ENCODE measurements around the gene C4BPB. TPM values are rescaled to one million over a fixed set of nuclear protein-coding genes. Genes with fewer than 3 reads are reported as not detected.

Gene C4BPB
- total RNA-seq, 1 experiment from 2014 or later, result not detected

- H3K9me3 Mint-ChIP-seq (ENCODE audit: unreplicated experiment), result no peaks in the 10 kb centered on the region
- H3K27me3 Mint-ChIP-seq (ENCODE audit: insufficient read depth, unreplicated experiment), result peaks cover 21% of the 10 kb centered on the region
- H3K4me3 Mint-ChIP-seq (ENCODE audit: unreplicated experiment), result no peak overlapping the region
- H3K4me1 Mint-ChIP-seq (ENCODE audit: insufficient read depth, unreplicated experiment), result peaks cover 12% of the 10 kb centered on the region
- no TSS peak for BruUV-seq (replicated peaks)
- DNase-seq (ENCODE audit: unreplicated experiment), result no peak
- POLR2A ChIA-PET, result interaction anchor here (0.6 to 4.3 kb wide), 15 partner anchors 11 to 418 kb away, joined by 3 to 23 read pairs (median 3); partner anchors contain the start of genes C1orf116, PFKFB2 and YOD1
- no peak overlapping the region for H3K27ac Mint-ChIP-seq (ENCODE audit: low read depth, unreplicated experiment)
- CTCF ChIA-PET, result interaction anchor here (0.5 to 12.6 kb wide), 17 partner anchors 10 to 1840 kb away, joined by 3 to 221 read pairs (median 4); partner anchors contain the start of genes PFKFB2 and YOD1
- intact Hi-C loops (cut with micrococcal nuclease), result loop anchor here (2.0 to 10.0 kb wide), 6 partner anchors 185 to 605 kb away; partner anchors contain the start of genes CD55, DYRK3 and IKBKE
- no peaks in the 10 kb centered on the region for H3K36me3 Mint-ChIP-seq (ENCODE audit: insufficient read depth, unreplicated experiment)
- TF ChIP-seq CTCF (IDR thresholded peaks at IDR 0.05; ENCODE audit: unreplicated experiment), result no peak
Observed at GRCh38 chr1:207079706-207080241, 8.9 kb upstream of the C4BPB start.

- Mint-ChIP-seq H3K4me1 (ENCODE audit: insufficient read depth, unreplicated experiment) (peaks cover 12% of the 10 kb centered on the region), H3K9me3 (ENCODE audit: unreplicated experiment) (no peaks in the 10 kb centered on the region), H3K27ac (ENCODE audit: low read depth, unreplicated experiment) (no peak overlapping the region), H3K4me3 (ENCODE audit: unreplicated experiment) (no peak overlapping the region), H3K36me3 (ENCODE audit: insufficient read depth, unreplicated experiment) (no peaks in the 10 kb centered on the region), H3K27me3 (ENCODE audit: insufficient read depth, unreplicated experiment) (peaks cover 21% of the 10 kb centered on the region)
- ChIA-PET CTCF (interaction anchor here (0.6 to 12.6 kb wide), 10 partner anchors 14 to 420 kb away, joined by 3 to 221 read pairs (median 6); no protein-coding TSS in a partner anchor), POLR2A (interaction anchor here (1.1 to 4.3 kb wide), 4 partner anchors 28 to 324 kb away, joined by 3 to 23 read pairs (median 14); partner anchors contain the start of genes C1orf116, PFKFB2 and YOD1)
- intact Hi-C loops (cut with micrococcal nuclease), result loop anchor here (2.0 to 10.0 kb wide), 3 partner anchors 184 to 594 kb away; partner anchors contain the start of gene CD55
- TF ChIP-seq CTCF (IDR thresholded peaks at IDR 0.05; ENCODE audit: unreplicated experiment), result no peak
- no peak for DNase-seq (ENCODE audit: unreplicated experiment)
- no TSS peak for BruUV-seq (replicated peaks)
Observed at GRCh38 chr1:207081088-207081487, 7.6 kb upstream of the C4BPB start.

- Mint-ChIP-seq H3K36me3 (ENCODE audit: insufficient read depth, unreplicated experiment) (no peaks in the 10 kb centered on the region), H3K4me1 (ENCODE audit: insufficient read depth, unreplicated experiment) (peaks cover 8% of the 10 kb centered on the region), H3K9me3 (ENCODE audit: unreplicated experiment) (no peaks in the 10 kb centered on the region), H3K27me3 (ENCODE audit: insufficient read depth, unreplicated experiment) (peaks cover 21% of the 10 kb centered on the region), H3K4me3 (ENCODE audit: unreplicated experiment) (no peak overlapping the region), H3K27ac (ENCODE audit: low read depth, unreplicated experiment) (no peak overlapping the region)
- ChIA-PET POLR2A (interaction anchor here (1.1 to 4.3 kb wide), 2 partner anchors 31 to 323 kb away, joined by 3 to 23 read pairs; partner anchors contain the start of gene YOD1), CTCF (interaction anchor here (0.7 to 12.6 kb wide), 8 partner anchors 14 to 419 kb away, joined by 3 to 221 read pairs (median 12); partner anchors contain the start of gene YOD1)
- no peak for DNase-seq (ENCODE audit: unreplicated experiment)
- BruUV-seq (replicated peaks), result no TSS peak
- intact Hi-C loops (cut with micrococcal nuclease), result loop anchor here (2.0 to 10.0 kb wide), 3 partner anchors 183 to 593 kb away; partner anchors contain the start of gene CD55
- no peak for TF ChIP-seq CTCF (IDR thresholded peaks at IDR 0.05; ENCODE audit: unreplicated experiment)
Observed at GRCh38 chr1:207081806-207082205, 6.9 kb upstream of the C4BPB start.

GRCh38 chr1:207084232-207084631, 4.4 kb upstream of the C4BPB start:
- no peak overlapping the region for H3K27ac Mint-ChIP-seq (ENCODE audit: low read depth, unreplicated experiment)
- H3K27me3 Mint-ChIP-seq (ENCODE audit: insufficient read depth, unreplicated experiment), result peaks cover 21% of the 10 kb centered on the region
- BruUV-seq (replicated peaks), result no TSS peak
- no peaks in the 10 kb centered on the region for H3K36me3 Mint-ChIP-seq (ENCODE audit: insufficient read depth, unreplicated experiment)
- no peak for TF ChIP-seq CTCF (IDR thresholded peaks at IDR 0.05; ENCODE audit: unreplicated experiment)
- intact Hi-C loops (cut with micrococcal nuclease), result loop anchor here (1.0 to 10.0 kb wide), 5 partner anchors 97 to 591 kb away; no protein-coding TSS in a partner anchor
- POLR2A ChIA-PET, result interaction anchor here (0.6 to 4.6 kb wide), 9 partner anchors 11 to 322 kb away, joined by 3 to 22 read pairs (median 4); partner anchors contain the start of genes CD55 and PFKFB2
- no peak overlapping the region for H3K4me3 Mint-ChIP-seq (ENCODE audit: unreplicated experiment)
- H3K4me1 Mint-ChIP-seq (ENCODE audit: insufficient read depth, unreplicated experiment), result peaks cover 6% of the 10 kb centered on the region
- no peaks in the 10 kb centered on the region for H3K9me3 Mint-ChIP-seq (ENCODE audit: unreplicated experiment)
- CTCF ChIA-PET, result interaction anchor here (0.5 to 12.6 kb wide), 69 partner anchors 10 to 536 kb away, joined by 3 to 221 read pairs (median 4); partner anchors contain the start of genes C1orf116, C4BPA and YOD1
- DNase-seq (ENCODE audit: unreplicated experiment), result no peak
